ENCODE data around the gene CETP.

CETP gene

DNA sequence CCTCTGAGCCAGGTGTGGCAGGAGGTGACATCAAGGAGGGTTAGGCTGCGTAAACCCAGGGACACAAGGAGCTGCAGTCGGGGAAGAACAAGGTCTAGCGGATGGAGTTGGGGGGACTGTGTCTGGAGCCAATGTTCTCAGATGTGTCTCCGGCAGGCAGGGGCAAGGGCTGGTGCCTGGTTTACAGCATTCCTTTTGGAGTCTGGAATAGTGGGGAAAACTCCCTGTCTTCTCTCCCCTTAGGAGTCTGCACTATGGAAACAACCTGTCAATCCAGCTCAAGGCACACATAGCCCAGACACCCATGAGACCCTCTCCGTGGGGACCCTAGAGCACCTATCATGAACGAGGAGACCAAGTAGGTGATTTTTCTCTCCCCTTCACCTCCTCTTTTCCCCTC, 55.1 kb downstream of the CETP start:
- CTCF ChIA-PET = no interaction called here
- no peak for DNase-seq (ENCODE audit: extremely low spot score)
- TF ChIP-seq FOXA1 (IDR thresholded peaks at IDR 0.05) (no peak), ARNT (IDR thresholded peaks at IDR 0.05) (no peak), BHLHE40 (IDR thresholded peaks at IDR 0.05; ENCODE audit: borderline replicate concordance) (no peak), SP1 (IDR thresholded peaks at IDR 0.05) (no peak)
- POLR2A ChIA-PET = no interaction called here

DNA sequence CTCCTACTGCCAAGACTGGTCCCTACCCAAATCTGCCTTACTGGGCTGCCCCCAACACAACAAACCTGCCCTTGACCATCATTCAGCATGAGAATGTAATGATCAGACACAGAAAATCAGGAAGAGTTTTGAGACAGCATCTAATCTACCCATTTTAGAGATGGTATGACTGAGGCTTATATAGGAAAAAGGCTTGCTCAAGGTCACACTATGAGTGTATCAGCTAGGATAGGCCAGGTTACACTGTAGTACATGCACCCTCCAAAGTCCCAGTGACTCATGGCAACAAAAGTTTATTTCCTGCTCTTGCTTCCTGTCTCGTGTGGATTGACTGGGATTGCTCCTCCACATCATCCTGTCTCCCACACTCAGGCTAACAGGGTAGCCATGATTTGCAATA, 55.5 kb downstream of the CETP start:
- TF ChIP-seq NFRKB (IDR thresholded peaks at IDR 0.05) = no peak
- no peak for DNase-seq (ENCODE audit: extremely low spot score)
- CTCF ChIA-PET = no interaction called here
- POLR2A ChIA-PET = no interaction called here

DNA sequence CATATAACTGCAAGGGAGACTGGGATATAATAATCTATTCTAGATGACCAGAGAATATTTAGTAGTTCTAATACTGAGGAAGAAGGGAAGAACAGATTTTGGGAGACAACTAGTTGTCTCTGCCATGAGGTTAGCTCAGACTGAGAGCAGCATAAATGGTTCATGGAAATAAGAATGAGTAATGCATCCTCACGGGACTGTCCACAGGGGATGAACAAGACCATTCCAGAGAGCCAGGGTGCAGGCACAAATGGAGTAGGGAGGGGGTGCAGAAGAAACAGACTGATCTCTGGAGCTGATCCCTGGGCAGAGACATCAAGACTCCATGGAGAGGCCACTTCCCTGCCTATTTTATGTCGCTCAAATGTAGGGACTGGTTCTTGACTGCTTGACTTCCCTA, 58.0 kb downstream of the CETP start:
- DNase-seq (ENCODE audit: extremely low spot score) = no peak
- ChIA-PET POLR2A (no interaction called here), CTCF (no interaction called here)
- TF ChIP-seq ELF4 (IDR thresholded peaks at IDR 0.05) = no peak

DNA sequence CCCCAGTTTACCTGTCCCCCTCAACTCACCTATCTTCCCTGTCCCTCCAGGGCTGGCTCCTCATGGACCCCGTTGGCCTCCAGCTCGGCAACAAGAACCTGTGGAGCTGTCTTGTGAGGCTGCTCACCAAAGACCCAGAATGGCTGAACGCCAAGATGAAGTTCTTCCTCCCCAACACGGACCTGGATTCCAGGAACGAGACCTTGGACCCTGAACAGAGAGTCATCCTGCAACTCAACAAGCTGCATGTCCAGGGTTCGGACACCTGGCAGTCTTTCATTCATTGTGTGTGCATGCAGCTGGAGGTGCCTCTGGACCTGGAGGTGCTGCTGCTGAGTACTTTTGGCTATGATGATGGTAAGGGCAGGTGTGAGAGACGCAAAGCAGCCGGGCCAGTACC, 58.9 kb downstream of the CETP start:
- CTCF ChIA-PET = no interaction called here
- TF ChIP-seq CTBP1 (IDR thresholded peaks at IDR 0.05; ENCODE audit: borderline replicate concordance) (no peak), ARNT (IDR thresholded peaks at IDR 0.05) (no peak), SUZ12 (IDR thresholded peaks at IDR 0.05) (no peak), FOXM1 (IDR thresholded peaks at IDR 0.05; ENCODE audit: borderline replicate concordance) (no peak)
- POLR2A ChIA-PET = no interaction called here
- no peak for DNase-seq (ENCODE audit: extremely low spot score)

DNA sequence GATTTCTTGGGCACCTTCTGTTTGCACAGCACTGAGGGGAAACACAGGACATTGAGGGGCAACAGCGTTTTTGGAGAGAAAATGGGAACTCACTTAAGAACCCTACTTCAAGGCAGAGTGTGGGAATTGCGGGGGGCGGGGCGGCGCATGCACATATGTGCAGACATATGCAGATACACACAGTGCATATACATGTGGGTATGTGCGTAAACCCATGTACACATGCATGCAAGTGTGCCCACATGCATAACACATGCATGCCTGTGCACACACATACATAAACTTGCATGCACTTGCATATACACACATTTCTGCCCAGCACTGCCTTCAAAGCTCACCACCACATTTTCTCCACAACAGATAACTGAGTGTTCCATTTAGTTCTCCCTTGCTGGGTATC, 60.0 kb downstream of the CETP start:
- POLR2A ChIA-PET = no interaction called here
- CTCF ChIA-PET = no interaction called here
- TF ChIP-seq ZNF384 (IDR thresholded peaks at IDR 0.05) (no peak), FOXK2 (IDR thresholded peaks at IDR 0.05) (no peak), ARNT (IDR thresholded peaks at IDR 0.05) (no peak)
- DNase-seq (ENCODE audit: extremely low spot score) = no peak

DNA sequence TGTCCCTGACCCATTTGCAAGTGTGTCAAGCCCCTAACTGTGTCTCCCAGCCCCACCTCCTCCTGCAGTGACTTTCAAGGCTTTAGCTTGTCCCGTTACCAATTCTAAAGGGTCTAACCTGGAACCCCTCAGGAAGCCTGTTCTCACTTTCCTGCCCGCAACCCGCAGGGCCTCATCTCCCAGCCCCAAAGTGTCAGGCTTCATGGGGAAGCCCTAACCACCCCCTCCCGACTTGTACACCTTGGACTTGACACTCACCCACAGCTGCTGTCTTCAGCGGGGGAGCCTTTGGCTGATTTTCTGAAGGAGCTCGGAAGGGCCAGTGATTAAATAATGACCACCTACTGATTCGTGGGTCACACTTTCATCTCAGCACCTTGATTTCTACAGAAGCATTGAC, 60.7 kb downstream of the CETP start:
- DNase-seq (ENCODE audit: extremely low spot score) = no peak
- TF ChIP-seq BHLHE40 (IDR thresholded peaks at IDR 0.05; ENCODE audit: borderline replicate concordance) (no peak), HDGF (IDR thresholded peaks at IDR 0.05; ENCODE audit: borderline replicate concordance) (no peak), LEF1 (IDR thresholded peaks at IDR 0.05; ENCODE audit: borderline replicate concordance) (no peak), FOXK2 (IDR thresholded peaks at IDR 0.05) (no peak), SUZ12 (IDR thresholded peaks at IDR 0.05) (no peak), ARNT (IDR thresholded peaks at IDR 0.05) (no peak), ZNF384 (IDR thresholded peaks at IDR 0.05) (no peak), ELF4 (IDR thresholded peaks at IDR 0.05) (no peak), CTBP1 (IDR thresholded peaks at IDR 0.05; ENCODE audit: borderline replicate concordance) (no peak)
- TF ChIP-seq, protein P1, sequence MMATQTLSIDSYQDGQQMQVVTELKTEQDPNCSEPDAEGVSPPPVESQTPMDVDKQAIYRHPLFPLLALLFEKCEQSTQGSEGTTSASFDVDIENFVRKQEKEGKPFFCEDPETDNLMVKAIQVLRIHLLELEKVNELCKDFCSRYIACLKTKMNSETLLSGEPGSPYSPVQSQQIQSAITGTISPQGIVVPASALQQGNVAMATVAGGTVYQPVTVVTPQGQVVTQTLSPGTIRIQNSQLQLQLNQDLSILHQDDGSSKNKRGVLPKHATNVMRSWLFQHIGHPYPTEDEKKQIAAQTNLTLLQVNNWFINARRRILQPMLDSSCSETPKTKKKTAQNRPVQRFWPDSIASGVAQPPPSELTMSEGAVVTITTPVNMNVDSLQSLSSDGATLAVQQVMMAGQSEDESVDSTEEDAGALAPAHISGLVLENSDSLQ (IDR thresholded peaks at IDR 0.05) = no peak
- POLR2A ChIA-PET = interaction anchor here (0.8 kb wide), 1 partner anchor 91 kb away, joined by 3 read pairs; no protein-coding TSS in a partner anchor
- CTCF ChIA-PET = no interaction called here

DNA sequence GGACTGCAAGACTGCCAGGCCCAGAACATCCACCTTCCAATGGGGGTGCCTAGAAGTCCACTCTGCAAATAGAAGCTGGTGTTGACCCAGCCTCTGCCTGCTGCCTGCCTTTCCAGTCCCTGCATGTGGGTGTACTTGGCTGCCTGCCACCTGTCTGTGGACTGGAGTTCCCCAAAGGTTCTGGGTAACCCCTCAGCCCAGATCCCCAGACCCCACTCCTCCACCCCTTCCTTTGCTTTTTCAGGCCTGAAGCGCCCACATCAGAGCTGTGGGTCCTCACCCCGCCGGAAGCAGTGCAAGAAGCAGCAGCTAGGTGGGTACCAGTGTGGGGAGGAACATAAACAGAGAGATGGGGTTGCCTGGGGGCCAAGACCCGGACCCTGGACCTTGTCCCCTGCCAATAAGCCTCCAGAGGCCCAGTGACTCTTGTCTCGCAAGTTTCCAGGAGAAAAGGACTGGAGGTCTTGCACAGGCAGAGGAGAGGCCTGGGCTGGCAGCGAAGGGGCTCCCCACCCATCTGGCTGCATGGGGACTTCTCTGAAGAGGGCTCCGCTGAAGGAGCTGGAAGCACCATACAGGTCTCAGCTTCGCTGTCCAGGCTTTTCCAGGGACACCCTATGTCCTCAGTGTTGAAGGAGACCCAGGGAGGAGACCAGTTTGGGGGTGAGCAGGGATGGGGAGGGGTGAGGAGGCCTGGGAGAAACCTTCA, 61.9 kb downstream of the CETP start:
- no peak for DNase-seq (ENCODE audit: extremely low spot score)
- TF ChIP-seq, protein P1 (IDR thresholded peaks at IDR 0.05) = no peak
- TF ChIP-seq FOXK2 (IDR thresholded peaks at IDR 0.05) (no peak), ELF4 (IDR thresholded peaks at IDR 0.05) (no peak), FOXM1 (IDR thresholded peaks at IDR 0.05; ENCODE audit: borderline replicate concordance) (no peak), NFRKB (IDR thresholded peaks at IDR 0.05) (no peak), BHLHE40 (IDR thresholded peaks at IDR 0.05; ENCODE audit: borderline replicate concordance) (no peak), SUZ12 (IDR thresholded peaks at IDR 0.05) (no peak), ARNT (IDR thresholded peaks at IDR 0.05) (no peak), LEF1 (IDR thresholded peaks at IDR 0.05; ENCODE audit: borderline replicate concordance) (no peak), TARDBP (IDR thresholded peaks at IDR 0.05) (no peak), L3MBTL2 (conservative IDR thresholded peaks at IDR 0.05) (no peak), CTBP1 (IDR thresholded peaks at IDR 0.05; ENCODE audit: borderline replicate concordance) (no peak), HDGF (IDR thresholded peaks at IDR 0.05; ENCODE audit: borderline replicate concordance) (no peak), SP1 (IDR thresholded peaks at IDR 0.05) (no peak), ZNF384 (IDR thresholded peaks at IDR 0.05) (no peak)
- ChIA-PET POLR2A (interaction anchor here (0.8 kb wide), 1 partner anchor 92 kb away, joined by 3 read pairs; no protein-coding TSS in a partner anchor), CTCF (no interaction called here)

DNA sequence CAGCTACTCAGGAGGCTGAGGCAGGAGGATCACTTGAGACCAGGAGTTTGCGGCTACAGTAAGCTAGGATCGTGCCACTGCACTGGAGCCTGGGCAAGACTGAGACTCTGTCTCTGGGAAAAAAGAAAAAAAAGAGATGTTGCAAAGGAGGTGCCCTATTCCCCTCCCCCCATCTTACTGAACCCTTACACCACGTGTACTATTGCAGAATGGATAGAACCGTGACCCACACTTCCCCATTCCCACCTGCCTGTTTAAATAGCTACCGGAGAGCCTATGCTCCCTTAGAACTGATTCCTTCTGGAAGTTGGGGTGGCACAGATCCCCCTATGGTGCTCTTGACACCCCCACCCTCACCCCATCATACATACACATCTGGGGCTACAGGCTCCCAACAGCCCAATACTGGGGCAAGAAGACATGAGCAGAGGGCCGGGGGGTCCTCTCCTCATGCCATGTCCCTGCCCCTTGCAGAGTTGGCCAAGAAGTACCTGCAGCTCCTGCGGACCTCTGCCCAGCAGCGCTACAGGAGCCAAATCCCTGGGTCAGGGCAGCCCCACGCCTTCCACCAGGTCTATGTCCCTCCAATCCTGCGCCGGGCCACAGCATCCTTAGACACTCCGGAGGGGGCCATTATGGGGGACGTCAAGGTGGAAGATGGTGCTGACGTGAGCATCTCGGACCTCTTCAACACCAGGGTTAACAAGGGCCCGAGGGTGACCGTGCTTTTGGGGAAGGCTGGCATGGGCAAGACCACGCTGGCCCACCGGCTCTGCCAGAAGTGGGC, 63.3 kb downstream of the CETP start:
- DNase-seq (ENCODE audit: extremely low spot score) = no peak
- no peak for TF ChIP-seq BHLHE40 (IDR thresholded peaks at IDR 0.05; ENCODE audit: borderline replicate concordance)
- TF ChIP-seq ARNT (IDR thresholded peaks at IDR 0.05) = no peak
- no peak for TF ChIP-seq L3MBTL2 (conservative IDR thresholded peaks at IDR 0.05)
- no peak for TF ChIP-seq SUZ12 (IDR thresholded peaks at IDR 0.05)
- no peak for TF ChIP-seq NFRKB (IDR thresholded peaks at IDR 0.05)
- TF ChIP-seq FOXK2 (IDR thresholded peaks at IDR 0.05) = no peak
- no peak for TF ChIP-seq HDGF (IDR thresholded peaks at IDR 0.05; ENCODE audit: borderline replicate concordance)
- TF ChIP-seq, protein P1 (IDR thresholded peaks at IDR 0.05) = no peak
- no peak for TF ChIP-seq FOXM1 (IDR thresholded peaks at IDR 0.05; ENCODE audit: borderline replicate concordance)
- no peak for TF ChIP-seq LEF1 (IDR thresholded peaks at IDR 0.05; ENCODE audit: borderline replicate concordance)
- no peak for TF ChIP-seq ELF4 (IDR thresholded peaks at IDR 0.05)
- ChIA-PET POLR2A (no interaction called here), CTCF (no interaction called here)

Data from HEK293T (cell line).